ENCODE measurements around the gene LATS2. TPM values are rescaled to one million over a fixed set of nuclear protein-coding genes. Genes with fewer than 3 reads are reported as not detected.

Gene LATS2
- total RNA-seq, 1 donor, result 24.2 TPM

DNA sequence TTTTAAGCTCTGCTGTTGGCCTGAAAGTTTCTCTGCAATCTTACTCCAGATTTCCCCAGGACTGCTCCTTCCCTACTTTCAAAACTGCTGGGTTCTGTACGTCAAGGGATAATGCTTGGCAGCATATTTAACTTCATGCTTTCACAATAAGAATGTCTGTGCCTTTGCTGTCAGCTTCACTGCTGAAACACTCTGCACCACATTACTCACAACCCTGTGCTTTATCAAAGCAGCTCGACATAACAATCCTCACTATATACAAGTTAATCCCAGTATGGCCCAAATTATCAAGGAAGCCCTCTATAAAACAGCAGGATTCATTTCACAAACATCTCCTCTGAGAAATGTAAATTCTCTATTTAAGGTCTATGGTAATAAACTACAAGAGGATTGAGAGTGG lies 17.5 kb downstream of the LATS2 start:
- peak overlapping the region; percentile 57 for H3K27ac ChIP-seq (ENCODE audit: low read depth, low read length)
- H3K4me1 ChIP-seq (ENCODE audit: insufficient read depth, low read length), result peaks cover 34% of the 10 kb centered on the region
- peaks cover 89% of the 10 kb centered on the region for H4K20me1 ChIP-seq (ENCODE audit: insufficient read depth, low read length)

GRCh38 chr13:21040120-21040826 lies 21.1 kb downstream of the LATS2 start:
- DNase-seq (ENCODE audit: insufficient read length, low spot score, missing footprints), result no peak
- Histone ChIP-seq H3K9me3 (ENCODE audit: low read depth, low read length) (no peaks in the 10 kb centered on the region), H3K27me3 (ENCODE audit: insufficient read depth, low read length) (no peaks in the 10 kb centered on the region), H3K27ac (ENCODE audit: low read depth, low read length) (no peak overlapping the region), H4K20me1 (ENCODE audit: insufficient read depth, low read length) (peaks cover 89% of the 10 kb centered on the region), H3K4me3 (ENCODE audit: insufficient read depth, low read length) (no peak overlapping the region), H3K79me2 (ENCODE audit: insufficient read depth, low read length) (peaks cover 97% of the 10 kb centered on the region), H3K36me3 (ENCODE audit: insufficient read depth, low read length) (peaks cover 43% of the 10 kb centered on the region), H3K4me2 (ENCODE audit: insufficient read depth, low read length) (no peak overlapping the region), H2AFZ (ENCODE audit: low read length) (no peak overlapping the region), H3K4me1 (ENCODE audit: insufficient read depth, low read length) (peaks cover 29% of the 10 kb centered on the region)
- TF ChIP-seq, protein P1, sequence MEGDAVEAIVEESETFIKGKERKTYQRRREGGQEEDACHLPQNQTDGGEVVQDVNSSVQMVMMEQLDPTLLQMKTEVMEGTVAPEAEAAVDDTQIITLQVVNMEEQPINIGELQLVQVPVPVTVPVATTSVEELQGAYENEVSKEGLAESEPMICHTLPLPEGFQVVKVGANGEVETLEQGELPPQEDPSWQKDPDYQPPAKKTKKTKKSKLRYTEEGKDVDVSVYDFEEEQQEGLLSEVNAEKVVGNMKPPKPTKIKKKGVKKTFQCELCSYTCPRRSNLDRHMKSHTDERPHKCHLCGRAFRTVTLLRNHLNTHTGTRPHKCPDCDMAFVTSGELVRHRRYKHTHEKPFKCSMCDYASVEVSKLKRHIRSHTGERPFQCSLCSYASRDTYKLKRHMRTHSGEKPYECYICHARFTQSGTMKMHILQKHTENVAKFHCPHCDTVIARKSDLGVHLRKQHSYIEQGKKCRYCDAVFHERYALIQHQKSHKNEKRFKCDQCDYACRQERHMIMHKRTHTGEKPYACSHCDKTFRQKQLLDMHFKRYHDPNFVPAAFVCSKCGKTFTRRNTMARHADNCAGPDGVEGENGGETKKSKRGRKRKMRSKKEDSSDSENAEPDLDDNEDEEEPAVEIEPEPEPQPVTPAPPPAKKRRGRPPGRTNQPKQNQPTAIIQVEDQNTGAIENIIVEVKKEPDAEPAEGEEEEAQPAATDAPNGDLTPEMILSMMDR (IDR thresholded peaks at IDR 0.05; ENCODE audit: extremely low read depth, low read depth, low read length), result no peak

More for the DNA sequence above, 17.5 kb downstream of the LATS2 start:
- H3K36me3 ChIP-seq (ENCODE audit: insufficient read depth, low read length), result peaks cover 48% of the 10 kb centered on the region
- peaks cover 97% of the 10 kb centered on the region for H3K79me2 ChIP-seq (ENCODE audit: insufficient read depth, low read length)
- TF ChIP-seq, protein P1 (IDR thresholded peaks at IDR 0.05; ENCODE audit: extremely low read depth, low read depth, low read length), result no peak
- no peak overlapping the region for H3K4me3 ChIP-seq (ENCODE audit: insufficient read depth, low read length)
- H3K27me3 ChIP-seq (ENCODE audit: insufficient read depth, low read length), result no peaks in the 10 kb centered on the region
- H3K9me3 ChIP-seq (ENCODE audit: low read depth, low read length), result no peaks in the 10 kb centered on the region
- no peak overlapping the region for H2AFZ ChIP-seq (ENCODE audit: low read length)
- peak; percentile 95 for DNase-seq (ENCODE audit: insufficient read length, low spot score, missing footprints)
- peak overlapping the region; percentile 34 for H3K4me2 ChIP-seq (ENCODE audit: insufficient read depth, low read length)

DNA sequence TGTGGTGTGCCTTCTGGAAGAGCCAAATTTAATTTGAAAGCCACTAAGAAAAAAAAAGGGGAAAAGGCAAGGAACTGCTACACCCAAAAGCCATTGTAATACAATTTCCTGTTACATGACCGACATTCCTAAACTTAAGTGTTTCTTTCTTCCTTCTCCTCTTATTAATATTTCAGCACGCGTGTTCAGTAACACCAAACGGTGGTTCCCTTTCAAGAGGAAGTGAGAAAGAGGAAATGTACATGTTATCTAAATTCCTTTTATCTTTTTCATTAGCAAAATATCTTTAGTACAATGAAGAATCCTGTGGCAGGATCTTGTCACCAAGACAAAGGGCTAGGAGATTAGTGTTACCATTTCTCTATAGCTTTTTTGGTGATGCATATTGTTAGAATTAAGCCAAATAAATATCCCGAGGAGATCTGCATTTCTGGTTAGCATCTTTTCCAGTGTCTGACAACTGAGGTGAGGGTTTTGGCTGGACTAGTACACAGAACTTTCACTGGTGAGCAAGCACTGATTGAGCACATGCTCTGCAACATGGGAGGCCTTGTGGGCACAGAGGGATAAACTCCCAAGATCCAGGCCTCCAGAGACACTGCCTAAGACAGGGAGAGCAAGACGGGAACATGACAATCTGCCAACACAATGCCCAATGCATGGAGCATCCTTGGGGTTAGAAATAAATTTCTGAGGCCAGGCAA lies 22.1 kb downstream of the LATS2 start:
- Histone ChIP-seq H3K27me3 (ENCODE audit: insufficient read depth, low read length) (no peaks in the 10 kb centered on the region), H3K27ac (ENCODE audit: low read depth, low read length) (peak overlapping the region; percentile 7), H3K79me2 (ENCODE audit: insufficient read depth, low read length) (peaks cover 97% of the 10 kb centered on the region), H2AFZ (ENCODE audit: low read length) (no peak overlapping the region), H4K20me1 (ENCODE audit: insufficient read depth, low read length) (peaks cover 89% of the 10 kb centered on the region), H3K4me3 (ENCODE audit: insufficient read depth, low read length) (no peak overlapping the region), H3K4me1 (ENCODE audit: insufficient read depth, low read length) (peaks cover 30% of the 10 kb centered on the region), H3K36me3 (ENCODE audit: insufficient read depth, low read length) (peaks cover 39% of the 10 kb centered on the region), H3K9me3 (ENCODE audit: low read depth, low read length) (no peaks in the 10 kb centered on the region), H3K4me2 (ENCODE audit: insufficient read depth, low read length) (no peak overlapping the region)
- DNase-seq (ENCODE audit: insufficient read length, low spot score, missing footprints), result no peak
- TF ChIP-seq, protein P1 (IDR thresholded peaks at IDR 0.05; ENCODE audit: extremely low read depth, low read depth, low read length), result no peak

DNA sequence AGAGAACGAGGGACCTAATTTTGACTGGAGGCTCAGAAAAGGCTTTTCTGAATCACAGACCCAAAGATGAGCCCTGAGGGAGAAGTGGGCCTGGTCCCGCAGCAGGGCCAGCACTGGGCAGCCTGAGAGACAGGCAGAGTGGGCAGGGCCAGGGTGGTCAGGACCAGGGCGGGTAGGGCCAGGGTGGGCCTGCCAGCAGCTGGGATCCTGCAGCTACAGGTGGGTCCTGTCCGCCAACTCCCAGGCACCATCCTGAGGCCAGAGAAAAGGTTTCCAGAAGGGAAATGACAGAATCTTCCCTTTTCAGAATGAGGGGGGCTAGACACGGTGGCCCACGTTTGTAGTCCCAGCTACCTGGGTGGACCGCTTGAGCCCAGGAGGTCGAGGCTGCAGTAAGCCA lies 23.7 kb downstream of the LATS2 start:
- Histone ChIP-seq H3K27ac (ENCODE audit: low read depth, low read length) (no peak overlapping the region), H3K36me3 (ENCODE audit: insufficient read depth, low read length) (peaks cover 32% of the 10 kb centered on the region), H3K79me2 (ENCODE audit: insufficient read depth, low read length) (peaks cover 99% of the 10 kb centered on the region), H3K4me2 (ENCODE audit: insufficient read depth, low read length) (no peak overlapping the region), H3K27me3 (ENCODE audit: insufficient read depth, low read length) (no peaks in the 10 kb centered on the region), H3K9me3 (ENCODE audit: low read depth, low read length) (no peaks in the 10 kb centered on the region), H3K4me3 (ENCODE audit: insufficient read depth, low read length) (no peak overlapping the region), H3K4me1 (ENCODE audit: insufficient read depth, low read length) (peaks cover 35% of the 10 kb centered on the region), H2AFZ (ENCODE audit: low read length) (no peak overlapping the region), H4K20me1 (ENCODE audit: insufficient read depth, low read length) (peaks cover 92% of the 10 kb centered on the region)
- TF ChIP-seq, protein P1 (IDR thresholded peaks at IDR 0.05; ENCODE audit: extremely low read depth, low read depth, low read length), result no peak
- no peak for DNase-seq (ENCODE audit: insufficient read length, low spot score, missing footprints)
